ENCODE data around the gene ECSCR.
"Not testable (repeated sequence)": the region's sequence is repeated elsewhere in the genome, so short reads cannot be mapped to it uniquely, and the experiment has no call there.

ECSCR gene

GRCh38 chr5:139492700-139493192 is 30.2 kb upstream of the ECSCR start:
- DNase-seq (ENCODE audit: low read depth) = no peak
- H3K4me3 ChIP-seq (ENCODE audit: control insufficient read depth, low read depth, low read length) = no peak overlapping the region
- TF ChIP-seq CTCF (IDR thresholded peaks at IDR 0.05; ENCODE audit: control insufficient read depth, insufficient read depth, low read depth, low read length, missing control alignments) = no peak

- H3K4me3 ChIP-seq (ENCODE audit: control insufficient read depth, low read depth, low read length) = no peak overlapping the region
- DNase-seq (ENCODE audit: low read depth) = no peak
- TF ChIP-seq CTCF (IDR thresholded peaks at IDR 0.05; ENCODE audit: control insufficient read depth, insufficient read depth, low read depth, low read length, missing control alignments) = no peak
Measured at GRCh38 chr5:139488260-139488659, 25.7 kb upstream of the ECSCR start.

GRCh38 chr5:139486201-139486600 is 23.7 kb upstream of the ECSCR start:
- DNase-seq (ENCODE audit: low read depth) = no peak
- no peak for TF ChIP-seq CTCF (IDR thresholded peaks at IDR 0.05; ENCODE audit: control insufficient read depth, insufficient read depth, low read depth, low read length, missing control alignments)

GRCh38 chr5:139482890-139483208 is 20.3 kb upstream of the ECSCR start:
- not testable (repeated sequence) for DNase-seq (ENCODE audit: low read depth)
- peak overlapping the region; percentile 86 for H3K4me3 ChIP-seq (ENCODE audit: control insufficient read depth, low read depth, low read length)

More at GRCh38 chr5:139486201-139486600, 23.7 kb upstream of the ECSCR start:
- no peak overlapping the region for H3K4me3 ChIP-seq (ENCODE audit: control insufficient read depth, low read depth, low read length)

GRCh38 chr5:139482050-139482889 is 19.7 kb upstream of the ECSCR start, which contains the start of gene STING1:
Gene STING1 (minus strand): TSS chr5:139482758. CDS start chr5:139481704, 1,054 bp downstream.
- H3K4me3 ChIP-seq (ENCODE audit: control insufficient read depth, low read depth, low read length) = peak within 1 kb of the TSS; percentile 86
- peak; percentile 94 for DNase-seq (ENCODE audit: low read depth)
- TF ChIP-seq CTCF (IDR thresholded peaks at IDR 0.05; ENCODE audit: control insufficient read depth, insufficient read depth, low read depth, low read length, missing control alignments) = no peak

- peak; percentile 47 for TF ChIP-seq CTCF (IDR thresholded peaks at IDR 0.05; ENCODE audit: control insufficient read depth, insufficient read depth, low read depth, low read length, missing control alignments)
- DNase-seq (ENCODE audit: low read depth) = no peak
- H3K4me3 ChIP-seq (ENCODE audit: control insufficient read depth, low read depth, low read length) = peak overlapping the region; percentile 86
Measured at GRCh38 chr5:139481580-139482049, 19.1 kb upstream of the ECSCR start.

- H3K4me3 ChIP-seq (ENCODE audit: control insufficient read depth, low read depth, low read length) = peak overlapping the region; percentile 86
- DNase-seq (ENCODE audit: low read depth) = no peak
- no peak for TF ChIP-seq CTCF (IDR thresholded peaks at IDR 0.05; ENCODE audit: control insufficient read depth, insufficient read depth, low read depth, low read length, missing control alignments)
Measured at GRCh38 chr5:139481122-139481533, 18.6 kb upstream of the ECSCR start.

GRCh38 chr5:139479729-139480128 is 17.2 kb upstream of the ECSCR start:
- H3K4me3 ChIP-seq (ENCODE audit: control insufficient read depth, low read depth, low read length); DNase-seq (ENCODE audit: low read depth): not testable (repeated sequence)

- H3K4me3 ChIP-seq (ENCODE audit: control insufficient read depth, low read depth, low read length); DNase-seq (ENCODE audit: low read depth): not testable (repeated sequence)
Measured at GRCh38 chr5:139478657-139479423, 16.3 kb upstream of the ECSCR start.

All from AG09309 (cell line).